Natural killer cell (primary cell): ENCODE data around the gene FARS2. TPM values are rescaled to one million over a fixed set of nuclear protein-coding genes. Genes with fewer than 3 reads are reported as not detected.

Source experiments
- ATAC-seq, 3 donors: fragments of 150-1000 bp in 2 of 3; fragments of 200-7000 bp in 1 of 3; cut with Tn5 transposase; 1 replicate in 1 of 3; 2 replicates in 2 of 3; pipeline ENCODE4 v1.10.0; 2021; ENCODE audit warnings: mild to moderate bottlenecking in 2 of 3, moderate library complexity in 2 of 3
- DNase-seq, 2 donors: peaks; one replicate each; pipeline versions ENCODE4 v3.0.0 to v3.0.0-alpha.2; 2013 to 2021; ENCODE audit warnings: mixed read lengths in 1 of 2
- H3K27ac ChIP-seq: one replicate; pipeline ENCODE4 v1.5.1; 2013; ENCODE audit warnings: mild to moderate bottlenecking, low read length
- H3K27me3 ChIP-seq: one replicate; pipeline ENCODE4 v1.6.1; 2013; ENCODE audit warnings: low read length; ENCODE audit not compliant: control insufficient read depth, insufficient read depth
- H3K36me3 ChIP-seq: one replicate; pipeline ENCODE4 v1.6.1; 2013; ENCODE audit warnings: low read length; ENCODE audit not compliant: control insufficient read depth, insufficient read depth
- H3K4me1 ChIP-seq: one replicate; pipeline ENCODE4 v1.6.1; 2013; ENCODE audit warnings: low read length; ENCODE audit not compliant: control insufficient read depth, insufficient read depth
- H3K4me3 ChIP-seq: one replicate; pipeline ENCODE4 v1.5.1; 2013; ENCODE audit warnings: low read length
- H3K9me3 ChIP-seq: one replicate; pipeline ENCODE4 v1.6.1; 2013; ENCODE audit warnings: low read length; ENCODE audit not compliant: control insufficient read depth, insufficient read depth
- H3K27ac Mint-ChIP-seq, 2 donors: one replicate each; pipeline ENCODE4 v1.8.0; 2022; ENCODE audit warnings: mild to moderate bottlenecking in 2 of 2, mixed read lengths in 2 of 2, moderate library complexity in 1 of 2
- H3K27me3 Mint-ChIP-seq, 2 donors: one replicate each; pipeline ENCODE4 v1.8.0; 2022; ENCODE audit warnings: low read depth in 2 of 2, mixed read lengths in 2 of 2
- H3K36me3 Mint-ChIP-seq: one replicate; pipeline ENCODE4 v1.8.0; 2022; ENCODE audit warnings: mixed read lengths
- H3K4me1 Mint-ChIP-seq, 2 donors: one replicate each; pipeline ENCODE4 v1.8.0; 2022; ENCODE audit warnings: mixed read lengths in 2 of 2
- H3K4me3 Mint-ChIP-seq: one replicate; pipeline ENCODE4 v1.8.0; 2022; ENCODE audit warnings: mild to moderate bottlenecking, moderate library complexity, mixed read lengths
- H3K9me3 Mint-ChIP-seq, 2 donors: one replicate each; pipeline ENCODE4 v1.8.0; 2022; ENCODE audit warnings: mixed read lengths in 2 of 2
- WGBS: methylation state at CpG from one replicate; pipeline ENCODE4 v1.1.7; 2013; ENCODE audit warnings: missing lambda C conversion rate; ENCODE audit not compliant: insufficient coverage; 5-methylcytosine and 5-hydroxymethylcytosine counted together
- intact Hi-C: fragments of 100-400 bp; cut with micrococcal nuclease; formaldehyde crosslinking; loops from one replicate; pipeline ENCODE4 v1.14.2; 2022
- total RNA-seq, 4 donors: library from RNA; stranded (reverse); fragments of 120-200 nt in 1 of 4; gene quantifications; one replicate each; pipeline versions ENCODE4 v1.2.3 to v1.2.4, GENCODE V29; 2013 to 2022
- TF ChIP-seq, protein P1 (sequence below): fragments of 200-600 bp; IDR thresholded peaks from one replicate; pipeline ENCODE4 v1.8.0; 2022; ENCODE audit warnings: antibody characterized with exemption

The FARS2 gene
- total RNA-seq, 3 donors from 2014 or later (not counting 1 experiment from before 2014, with no cell fraction given): 15.3 to 24.8 (median 22.7) TPM

DNA sequence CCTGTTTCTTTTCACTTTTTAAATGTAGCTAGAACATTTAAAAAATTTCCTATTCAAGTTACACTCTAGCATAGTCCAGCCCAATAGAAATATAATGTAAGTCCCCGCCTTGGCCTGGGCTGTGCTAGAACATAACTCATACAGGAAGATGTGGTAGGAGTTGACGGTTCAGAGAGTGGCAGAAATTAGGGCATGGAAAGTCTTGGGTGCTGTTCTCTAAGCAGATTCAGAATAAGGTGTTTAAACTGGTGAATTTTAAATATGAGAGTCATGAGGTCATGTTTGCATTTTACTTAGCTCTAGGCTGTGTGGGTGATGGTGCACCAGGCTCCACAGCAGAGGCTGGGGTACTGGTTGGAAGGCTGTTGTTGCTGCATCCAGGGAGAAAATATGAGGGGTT is 256.5 kb downstream of the FARS2 start:
- TF ChIP-seq, protein P1, sequence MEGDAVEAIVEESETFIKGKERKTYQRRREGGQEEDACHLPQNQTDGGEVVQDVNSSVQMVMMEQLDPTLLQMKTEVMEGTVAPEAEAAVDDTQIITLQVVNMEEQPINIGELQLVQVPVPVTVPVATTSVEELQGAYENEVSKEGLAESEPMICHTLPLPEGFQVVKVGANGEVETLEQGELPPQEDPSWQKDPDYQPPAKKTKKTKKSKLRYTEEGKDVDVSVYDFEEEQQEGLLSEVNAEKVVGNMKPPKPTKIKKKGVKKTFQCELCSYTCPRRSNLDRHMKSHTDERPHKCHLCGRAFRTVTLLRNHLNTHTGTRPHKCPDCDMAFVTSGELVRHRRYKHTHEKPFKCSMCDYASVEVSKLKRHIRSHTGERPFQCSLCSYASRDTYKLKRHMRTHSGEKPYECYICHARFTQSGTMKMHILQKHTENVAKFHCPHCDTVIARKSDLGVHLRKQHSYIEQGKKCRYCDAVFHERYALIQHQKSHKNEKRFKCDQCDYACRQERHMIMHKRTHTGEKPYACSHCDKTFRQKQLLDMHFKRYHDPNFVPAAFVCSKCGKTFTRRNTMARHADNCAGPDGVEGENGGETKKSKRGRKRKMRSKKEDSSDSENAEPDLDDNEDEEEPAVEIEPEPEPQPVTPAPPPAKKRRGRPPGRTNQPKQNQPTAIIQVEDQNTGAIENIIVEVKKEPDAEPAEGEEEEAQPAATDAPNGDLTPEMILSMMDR: no peak
- Histone ChIP-seq H3K9me3 (no peaks in the 10 kb centered on the region), H3K36me3 (no peaks in the 10 kb centered on the region), H3K4me3 (no peak overlapping the region), H3K27me3 (no peaks in the 10 kb centered on the region), H3K27ac (peak overlapping the region; percentile 42), H3K4me1 (peaks cover 44% of the 10 kb centered on the region)
- peaks cover 61 to 63% of the 10 kb centered on the region in 2 donors for H3K4me1 Mint-ChIP-seq
- intact Hi-C loops: loop anchor here (2.0 to 10.0 kb wide), 4 partner anchors 109 to 740 kb away; partner anchors contain the start of genes CDYL and NRN1
- peak overlapping the region; percentile 80 for H3K4me3 Mint-ChIP-seq
- peak; percentile 36 to 60 for DNase-seq
- ATAC-seq: peak; percentile 73 to 79 (median 76)
- H3K27ac Mint-ChIP-seq: peak overlapping the region; percentile 82 to 89
- WGBS: 4% methylated on average over 2 of the region's 2 CpGs
- no peaks in the 10 kb centered on the region for H3K36me3 Mint-ChIP-seq
- no peaks in the 10 kb centered on the region for H3K9me3 Mint-ChIP-seq
- H3K27me3 Mint-ChIP-seq: peaks cover 0 to under 1% of the 10 kb centered on the region in 2 donors

DNA sequence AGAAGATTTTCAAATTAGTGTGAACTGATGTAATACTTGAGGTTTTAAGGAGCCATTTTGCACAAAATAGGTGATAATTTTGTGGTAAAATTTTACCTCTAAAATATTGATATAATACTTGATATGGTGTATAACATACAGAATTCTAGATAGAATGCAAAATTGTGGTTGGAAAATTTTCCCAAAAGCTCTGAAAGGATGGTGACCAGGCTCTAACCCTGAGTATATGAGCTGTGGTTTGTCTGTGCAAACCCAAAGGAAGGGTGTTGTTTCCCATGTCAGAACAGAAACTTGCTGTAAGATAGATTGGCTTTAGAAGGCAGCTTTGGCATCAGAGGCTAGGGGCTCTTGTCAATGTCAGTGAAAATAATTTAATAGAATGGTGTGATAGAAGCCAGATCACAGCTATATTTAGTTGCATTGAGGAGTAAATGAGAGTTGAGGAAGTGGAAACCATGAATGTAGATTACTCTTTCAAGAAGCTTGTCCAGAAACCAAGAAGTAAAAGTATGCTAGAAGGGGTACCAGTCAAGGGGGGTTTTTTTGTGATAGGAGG is 257.7 kb downstream of the FARS2 start:
- Histone ChIP-seq H3K27ac (peak overlapping the region; percentile 70), H3K9me3 (no peaks in the 10 kb centered on the region), H3K4me3 (no peak overlapping the region), H3K27me3 (no peaks in the 10 kb centered on the region), H3K4me1 (peaks cover 48% of the 10 kb centered on the region), H3K36me3 (no peaks in the 10 kb centered on the region)
- intact Hi-C loops: loop anchor here (1.0 to 10.0 kb wide), 5 partner anchors 12 to 742 kb away; partner anchors contain the start of genes CDYL and NRN1
- peak overlapping the region; percentile 87 for H3K4me3 Mint-ChIP-seq
- peak; percentile 40 to 66 (median 59) for ATAC-seq
- H3K27me3 Mint-ChIP-seq: no peaks in the 10 kb centered on the region
- no peaks in the 10 kb centered on the region for H3K9me3 Mint-ChIP-seq
- TF ChIP-seq, protein P1: no peak
- peak overlapping the region; percentile 82 to 89 for H3K27ac Mint-ChIP-seq
- peak in 1 of 2 donors; percentile 56 for DNase-seq
- H3K4me1 Mint-ChIP-seq: peaks cover 69% of the 10 kb centered on the region in 2 donors
- no peaks in the 10 kb centered on the region for H3K36me3 Mint-ChIP-seq

DNA sequence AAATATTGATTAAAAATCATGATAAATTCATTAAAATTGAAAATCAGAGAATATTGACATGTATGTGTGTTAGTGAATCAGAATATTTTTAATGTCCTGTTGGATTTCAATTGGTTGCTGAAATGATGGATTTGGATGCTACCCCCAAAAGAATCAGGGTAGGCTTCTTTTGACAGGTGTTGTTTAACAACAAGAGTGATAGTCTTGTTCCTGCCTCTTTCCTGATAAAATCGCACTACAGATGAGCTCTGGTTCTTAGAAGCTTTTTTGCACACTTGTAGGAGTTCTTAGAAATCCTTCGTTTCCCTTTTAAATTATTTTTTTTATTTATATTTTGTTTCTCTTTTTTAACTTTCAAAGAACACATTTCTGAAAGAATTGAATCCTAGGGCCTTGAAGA is 259.5 kb downstream of the FARS2 start:
- H3K27ac Mint-ChIP-seq: peak overlapping the region; percentile 83 to 89
- no peaks in the 10 kb centered on the region for H3K27me3 Mint-ChIP-seq
- TF ChIP-seq, protein P1: no peak

More for the DNA sequence above, 259.5 kb downstream of the FARS2 start:
- H3K36me3 Mint-ChIP-seq: no peaks in the 10 kb centered on the region
- peaks cover 72 to 76% of the 10 kb centered on the region in 2 donors for H3K4me1 Mint-ChIP-seq
- H3K27ac ChIP-seq: peak overlapping the region; percentile 39
- whole genome bisulfite sequencing: 60% methylated on average over 1 of the region's 2 CpGs
- no peaks in the 10 kb centered on the region for H3K9me3 Mint-ChIP-seq
- peaks cover 45% of the 10 kb centered on the region for H3K4me1 ChIP-seq
- no peaks in the 10 kb centered on the region for H3K27me3 ChIP-seq
- no peak overlapping the region for H3K4me3 ChIP-seq
- no peak overlapping the region for H3K4me3 Mint-ChIP-seq
- no peaks in the 10 kb centered on the region for H3K9me3 ChIP-seq
- DNase-seq (no peak), ATAC-seq (no peak)
- H3K36me3 ChIP-seq: no peaks in the 10 kb centered on the region
- intact Hi-C loops: loop anchor here (1.0 kb wide), 1 partner anchor 49 kb away; no protein-coding TSS in a partner anchor
